Measurements from ENCODE around the gene STAM.

The STAM gene

GRCh38 chr10:17743437-17743836, 99.5 kb downstream of the STAM start:
- H2AFZ ChIP-seq (ENCODE audit: insufficient read depth, low read length, poor library complexity): no peak overlapping the region
- no peak overlapping the region for H3K14ac ChIP-seq (ENCODE audit: low read length)
- no peak overlapping the region for H3K4me3 ChIP-seq (ENCODE audit: low read depth, low read length)
- no peaks in the 10 kb centered on the region for H3K79me1 ChIP-seq (ENCODE audit: low read length)
- no peak overlapping the region for H2BK12ac ChIP-seq (ENCODE audit: low read length)
- no peak for DNase-seq
- H3K79me2 ChIP-seq (ENCODE audit: control insufficient read depth, insufficient read depth, low read length, poor library complexity): no peaks in the 10 kb centered on the region
- H3K18ac ChIP-seq (ENCODE audit: low read length): no peak overlapping the region
- H3K23ac ChIP-seq (ENCODE audit: low read length): no peak overlapping the region
- peaks cover 0 to 2% of the 10 kb centered on the region in 2 experiments for H3K36me3 ChIP-seq (ENCODE audit: control insufficient read depth in 1 of 2, insufficient read depth in 2 of 2, low read length in 2 of 2)
- H3K4ac ChIP-seq (ENCODE audit: low read depth, low read length): no peak overlapping the region
- no peak overlapping the region for H4K8ac ChIP-seq (ENCODE audit: low read depth, low read length)
- no peak overlapping the region for H4K12ac ChIP-seq (ENCODE audit: low read depth, low read length)
- no peak overlapping the region for H4K91ac ChIP-seq (ENCODE audit: low read depth, low read length)
- H3K4me2 ChIP-seq (ENCODE audit: low read length): no peak overlapping the region
- no peak overlapping the region for H3K9ac ChIP-seq (ENCODE audit: low read length)
- no peak overlapping the region for H2BK5ac ChIP-seq (ENCODE audit: low read depth, low read length, poor library complexity)
- H3K27me3 ChIP-seq (ENCODE audit: insufficient read depth, low read length): no peaks in the 10 kb centered on the region
- no peaks in the 10 kb centered on the region for H3K9me3 ChIP-seq (ENCODE audit: insufficient read depth, low read depth, low read length)
- H3K27ac ChIP-seq (ENCODE audit: low read depth, low read length): no peak overlapping the region
- no peak overlapping the region for H2BK120ac ChIP-seq (ENCODE audit: insufficient read depth, low read length, poor library complexity)
- no peaks in the 10 kb centered on the region for H3K4me1 ChIP-seq (ENCODE audit: control insufficient read depth in 1 of 2, insufficient read depth in 2 of 2, low read length in 2 of 2)
- no peak overlapping the region for H2AK5ac ChIP-seq (ENCODE audit: low read length)
- WGBS (ENCODE audit: extremely low coverage, insufficient coverage, insufficient read length): no CpG with 5 or more reads among the region's 3 CpGs

- no peak overlapping the region for H3K4me3 ChIP-seq (ENCODE audit: low read depth, low read length)
- H3K14ac ChIP-seq (ENCODE audit: low read length): no peak overlapping the region
- no peaks in the 10 kb centered on the region for H3K27me3 ChIP-seq (ENCODE audit: insufficient read depth, low read length)
- H3K4ac ChIP-seq (ENCODE audit: low read depth, low read length): no peak overlapping the region
- no peak overlapping the region for H2AFZ ChIP-seq (ENCODE audit: insufficient read depth, low read length, poor library complexity)
- no peaks in the 10 kb centered on the region for H3K9me3 ChIP-seq (ENCODE audit: insufficient read depth, low read depth, low read length)
- H2BK120ac ChIP-seq (ENCODE audit: insufficient read depth, low read length, poor library complexity): no peak overlapping the region
- H3K23ac ChIP-seq (ENCODE audit: low read length): no peak overlapping the region
- H3K4me1 ChIP-seq (ENCODE audit: control insufficient read depth in 1 of 2, insufficient read depth in 2 of 2, low read length in 2 of 2): no peaks in the 10 kb centered on the region
- H3K27ac ChIP-seq (ENCODE audit: low read depth, low read length): no peak overlapping the region
- no peak overlapping the region for H4K91ac ChIP-seq (ENCODE audit: low read depth, low read length)
- H4K12ac ChIP-seq (ENCODE audit: low read depth, low read length): no peak overlapping the region
- H3K79me2 ChIP-seq (ENCODE audit: control insufficient read depth, insufficient read depth, low read length, poor library complexity): no peaks in the 10 kb centered on the region
- no peaks in the 10 kb centered on the region for H3K79me1 ChIP-seq (ENCODE audit: low read length)
- DNase-seq: no peak
- H3K36me3 ChIP-seq (ENCODE audit: control insufficient read depth in 1 of 2, insufficient read depth in 2 of 2, low read length in 2 of 2): no peaks in the 10 kb centered on the region
- H3K4me2 ChIP-seq (ENCODE audit: low read length): no peak overlapping the region
- H2BK12ac ChIP-seq (ENCODE audit: low read length): no peak overlapping the region
- H2AK5ac ChIP-seq (ENCODE audit: low read length): no peak overlapping the region
- WGBS (ENCODE audit: extremely low coverage, insufficient coverage, insufficient read length): no CpG with 5 or more reads among the region's 6 CpGs
- no peak overlapping the region for H4K8ac ChIP-seq (ENCODE audit: low read depth, low read length)
- H2BK5ac ChIP-seq (ENCODE audit: low read depth, low read length, poor library complexity): no peak overlapping the region
- no peak overlapping the region for H3K9ac ChIP-seq (ENCODE audit: low read length)
- H3K18ac ChIP-seq (ENCODE audit: low read length): no peak overlapping the region
These were observed 100.5 kb downstream of the STAM start for GRCh38 chr10:17744341-17744861.

- no CpG with 5 or more reads among the region's 10 CpGs for WGBS (ENCODE audit: extremely low coverage, insufficient coverage, insufficient read length)
- no peak overlapping the region for H3K23ac ChIP-seq (ENCODE audit: low read length)
These were observed 104.1 kb downstream of the STAM start for GRCh38 chr10:17747883-17748550.

GRCh38 chr10:17749890-17750289, 105.9 kb downstream of the STAM start:
- whole genome bisulfite sequencing (ENCODE audit: extremely low coverage, insufficient coverage, insufficient read length): no CpG with 5 or more reads among the region's 8 CpGs
- no peak overlapping the region for H3K18ac ChIP-seq (ENCODE audit: low read length)
- H3K27ac ChIP-seq (ENCODE audit: low read depth, low read length): no peak overlapping the region
- no peak overlapping the region for H2BK5ac ChIP-seq (ENCODE audit: low read depth, low read length, poor library complexity)
- H4K8ac ChIP-seq (ENCODE audit: low read depth, low read length): no peak overlapping the region
- H3K14ac ChIP-seq (ENCODE audit: low read length): no peak overlapping the region
- no peaks in the 10 kb centered on the region for H3K36me3 ChIP-seq (ENCODE audit: control insufficient read depth in 1 of 2, insufficient read depth in 2 of 2, low read length in 2 of 2)
- H3K9me3 ChIP-seq (ENCODE audit: insufficient read depth, low read depth, low read length): no peaks in the 10 kb centered on the region
- H3K23ac ChIP-seq (ENCODE audit: low read length): no peak overlapping the region
- no peak overlapping the region for H3K4ac ChIP-seq (ENCODE audit: low read depth, low read length)
- H2AFZ ChIP-seq (ENCODE audit: insufficient read depth, low read length, poor library complexity): no peak overlapping the region
- no peak overlapping the region for H4K91ac ChIP-seq (ENCODE audit: low read depth, low read length)
- no peak overlapping the region for H3K4me3 ChIP-seq (ENCODE audit: low read depth, low read length)
- no peaks in the 10 kb centered on the region for H3K79me2 ChIP-seq (ENCODE audit: control insufficient read depth, insufficient read depth, low read length, poor library complexity)
- no peak overlapping the region for H3K9ac ChIP-seq (ENCODE audit: low read length)
- H3K27me3 ChIP-seq (ENCODE audit: insufficient read depth, low read length): no peaks in the 10 kb centered on the region
- H3K4me1 ChIP-seq (ENCODE audit: control insufficient read depth in 1 of 2, insufficient read depth in 2 of 2, low read length in 2 of 2): no peaks in the 10 kb centered on the region
- no peak for DNase-seq
- H3K4me2 ChIP-seq (ENCODE audit: low read length): no peak overlapping the region
- H4K12ac ChIP-seq (ENCODE audit: low read depth, low read length): no peak overlapping the region
- no peak overlapping the region for H2AK5ac ChIP-seq (ENCODE audit: low read length)
- no peaks in the 10 kb centered on the region for H3K79me1 ChIP-seq (ENCODE audit: low read length)
- H2BK12ac ChIP-seq (ENCODE audit: low read length): no peak overlapping the region
- no peak overlapping the region for H2BK120ac ChIP-seq (ENCODE audit: insufficient read depth, low read length, poor library complexity)

More at GRCh38 chr10:17747883-17748550, 104.1 kb downstream of the STAM start:
- H3K4me3 ChIP-seq (ENCODE audit: low read depth, low read length): no peak overlapping the region
- no peaks in the 10 kb centered on the region for H3K9me3 ChIP-seq (ENCODE audit: insufficient read depth, low read depth, low read length)
- H3K4me1 ChIP-seq (ENCODE audit: control insufficient read depth in 1 of 2, insufficient read depth in 2 of 2, low read length in 2 of 2): no peaks in the 10 kb centered on the region
- no peak overlapping the region for H4K12ac ChIP-seq (ENCODE audit: low read depth, low read length)
- no peak overlapping the region for H3K18ac ChIP-seq (ENCODE audit: low read length)
- no peaks in the 10 kb centered on the region for H3K36me3 ChIP-seq (ENCODE audit: control insufficient read depth in 1 of 2, insufficient read depth in 2 of 2, low read length in 2 of 2)
- H3K79me2 ChIP-seq (ENCODE audit: control insufficient read depth, insufficient read depth, low read length, poor library complexity): no peaks in the 10 kb centered on the region
- H4K8ac ChIP-seq (ENCODE audit: low read depth, low read length): no peak overlapping the region
- no peaks in the 10 kb centered on the region for H3K79me1 ChIP-seq (ENCODE audit: low read length)
- H3K14ac ChIP-seq (ENCODE audit: low read length): no peak overlapping the region
- no peak overlapping the region for H3K4me2 ChIP-seq (ENCODE audit: low read length)
- H2BK5ac ChIP-seq (ENCODE audit: low read depth, low read length, poor library complexity): no peak overlapping the region
- no peak overlapping the region for H2AFZ ChIP-seq (ENCODE audit: insufficient read depth, low read length, poor library complexity)
- H3K27me3 ChIP-seq (ENCODE audit: insufficient read depth, low read length): no peaks in the 10 kb centered on the region
- no peak overlapping the region for H2BK120ac ChIP-seq (ENCODE audit: insufficient read depth, low read length, poor library complexity)
- DNase-seq: no peak
- H2BK12ac ChIP-seq (ENCODE audit: low read length): no peak overlapping the region
- H3K9ac ChIP-seq (ENCODE audit: low read length): no peak overlapping the region
- H3K27ac ChIP-seq (ENCODE audit: low read depth, low read length): no peak overlapping the region
- no peak overlapping the region for H3K4ac ChIP-seq (ENCODE audit: low read depth, low read length)
- no peak overlapping the region for H4K91ac ChIP-seq (ENCODE audit: low read depth, low read length)
- no peak overlapping the region for H2AK5ac ChIP-seq (ENCODE audit: low read length)

Data from trophoblast cell (in vitro differentiated cells and primary cell).